ENCODE results near the gene RAB3C.
"Not testable (repeated sequence)": the region's sequence is repeated elsewhere in the genome, so short reads cannot be mapped to it uniquely, and the experiment has no call there.

The RAB3C gene

DNA sequence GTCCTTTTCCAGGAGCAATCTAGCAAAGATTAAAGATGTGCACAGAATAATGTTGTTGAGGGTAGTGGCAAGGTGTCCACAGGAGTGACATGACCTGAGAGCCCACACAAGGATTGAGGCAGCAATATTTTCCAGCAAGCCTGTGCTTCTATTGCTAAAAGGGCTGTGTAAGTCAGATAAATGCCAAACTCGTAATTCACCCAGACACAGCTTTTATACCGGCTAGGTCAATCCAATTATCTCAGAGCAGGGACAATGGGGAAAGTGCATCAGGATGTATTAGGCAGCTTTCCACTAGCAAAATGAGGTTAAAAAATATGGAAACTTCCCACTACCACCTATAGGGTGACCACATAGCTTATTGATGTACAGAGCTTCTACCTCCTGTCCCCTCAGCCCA lies 34.8 kb upstream of the RAB3C start:
- TF ChIP-seq, protein P1, sequence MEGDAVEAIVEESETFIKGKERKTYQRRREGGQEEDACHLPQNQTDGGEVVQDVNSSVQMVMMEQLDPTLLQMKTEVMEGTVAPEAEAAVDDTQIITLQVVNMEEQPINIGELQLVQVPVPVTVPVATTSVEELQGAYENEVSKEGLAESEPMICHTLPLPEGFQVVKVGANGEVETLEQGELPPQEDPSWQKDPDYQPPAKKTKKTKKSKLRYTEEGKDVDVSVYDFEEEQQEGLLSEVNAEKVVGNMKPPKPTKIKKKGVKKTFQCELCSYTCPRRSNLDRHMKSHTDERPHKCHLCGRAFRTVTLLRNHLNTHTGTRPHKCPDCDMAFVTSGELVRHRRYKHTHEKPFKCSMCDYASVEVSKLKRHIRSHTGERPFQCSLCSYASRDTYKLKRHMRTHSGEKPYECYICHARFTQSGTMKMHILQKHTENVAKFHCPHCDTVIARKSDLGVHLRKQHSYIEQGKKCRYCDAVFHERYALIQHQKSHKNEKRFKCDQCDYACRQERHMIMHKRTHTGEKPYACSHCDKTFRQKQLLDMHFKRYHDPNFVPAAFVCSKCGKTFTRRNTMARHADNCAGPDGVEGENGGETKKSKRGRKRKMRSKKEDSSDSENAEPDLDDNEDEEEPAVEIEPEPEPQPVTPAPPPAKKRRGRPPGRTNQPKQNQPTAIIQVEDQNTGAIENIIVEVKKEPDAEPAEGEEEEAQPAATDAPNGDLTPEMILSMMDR (IDR thresholded peaks at IDR 0.05; ENCODE audit: insufficient read depth, low read depth, low read length, missing control alignments): no peak
- DNase-seq (ENCODE audit: low read depth): no peak

DNA sequence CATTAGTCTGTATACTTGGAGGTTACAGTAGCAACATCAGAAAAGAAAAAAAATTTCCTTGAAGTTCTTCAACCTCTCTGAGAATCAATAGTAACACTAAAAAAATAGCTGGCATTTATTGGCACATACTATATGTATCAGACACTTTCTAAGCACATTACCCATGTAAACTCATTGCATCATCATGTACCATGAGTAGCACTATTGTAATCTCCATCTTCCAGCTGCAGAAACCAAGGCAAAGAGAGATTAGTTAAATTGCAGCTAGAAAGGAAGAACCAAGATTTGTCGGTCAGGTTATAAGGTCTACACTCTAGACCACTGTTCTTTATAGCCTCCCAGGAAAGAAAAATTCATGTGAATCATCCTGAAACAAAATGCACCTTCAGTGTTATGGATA lies 31.4 kb upstream of the RAB3C start:
- H3K4me3 ChIP-seq (ENCODE audit: low read length): no peak overlapping the region
- peak; percentile 5 for DNase-seq (ENCODE audit: low read depth)
- TF ChIP-seq, protein P1 (IDR thresholded peaks at IDR 0.05; ENCODE audit: insufficient read depth, low read depth, low read length, missing control alignments): no peak

More for the DNA sequence above, 34.8 kb upstream of the RAB3C start:
- H3K4me3 ChIP-seq (ENCODE audit: low read length): no peak overlapping the region

DNA sequence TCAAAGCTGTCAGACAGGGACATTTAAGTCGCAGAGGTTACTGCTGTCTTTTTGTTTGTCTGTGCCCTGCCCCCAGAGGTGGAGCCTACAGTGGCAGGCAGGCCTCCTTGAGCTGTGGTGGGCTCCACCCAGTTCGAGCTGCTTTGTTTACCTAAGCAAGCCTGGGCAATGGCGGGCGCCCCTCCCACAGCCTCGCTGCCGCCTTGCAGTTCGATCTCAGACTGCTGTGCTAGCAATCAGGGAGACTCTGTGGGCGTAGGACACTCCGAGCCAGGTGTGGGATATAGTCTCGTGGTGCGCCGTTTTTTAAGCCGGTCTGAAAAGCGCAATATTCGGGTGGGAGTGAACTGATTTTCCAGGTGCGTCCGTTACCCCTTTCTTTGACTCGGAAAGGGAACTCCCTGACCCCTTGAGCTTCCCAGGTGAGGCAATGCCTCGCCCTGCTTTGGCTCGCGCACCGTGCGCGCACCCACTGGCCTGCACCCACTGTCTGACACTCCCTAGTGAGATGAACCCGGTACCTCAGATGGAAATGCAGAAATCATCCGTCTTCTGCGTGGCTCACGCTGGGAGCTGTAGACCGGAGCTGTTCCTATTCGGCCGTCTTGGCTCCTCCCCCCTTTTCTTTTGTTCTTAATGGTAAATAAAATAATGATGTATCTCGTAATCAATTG lies 25.1 kb upstream of the RAB3C start:
- not testable (repeated sequence) for H3K4me3 ChIP-seq (ENCODE audit: low read length); DNase-seq (ENCODE audit: low read depth)

DNA sequence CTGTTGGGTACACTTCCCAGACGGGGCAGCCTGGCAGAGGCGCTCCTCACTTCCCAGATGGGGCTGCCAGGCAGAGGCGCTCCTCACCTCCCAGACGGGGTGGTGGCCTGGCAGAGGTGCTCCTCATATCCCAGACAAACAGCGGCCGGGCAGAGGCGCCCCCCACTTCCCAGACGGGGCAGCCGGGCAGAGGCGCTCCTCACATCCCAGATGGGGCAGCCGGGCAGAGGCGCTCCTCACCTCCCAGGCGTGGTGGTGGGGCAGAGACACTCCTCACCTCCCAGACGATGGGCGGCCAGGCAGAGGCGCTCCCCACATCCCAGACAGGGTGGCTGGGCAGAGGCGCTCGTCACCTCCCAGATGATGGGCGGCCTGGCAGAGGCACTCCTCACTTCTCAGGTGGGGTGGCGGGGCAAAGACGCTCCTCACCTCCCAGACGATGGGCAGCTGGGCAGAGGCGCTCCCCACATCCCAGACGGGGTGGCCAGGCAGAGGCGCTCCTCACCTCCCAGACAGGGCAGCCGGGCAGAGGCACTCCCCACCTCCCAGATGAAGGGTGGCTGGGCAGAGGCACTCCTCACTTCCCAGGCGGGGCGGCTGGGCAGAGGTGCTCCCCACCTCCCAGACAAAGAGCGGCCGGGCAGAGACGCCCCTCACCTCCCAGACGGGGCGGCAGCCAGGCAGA lies 19.7 kb upstream of the RAB3C start:
- H3K4me3 ChIP-seq (ENCODE audit: low read length); DNase-seq (ENCODE audit: low read depth): not testable (repeated sequence)

DNA sequence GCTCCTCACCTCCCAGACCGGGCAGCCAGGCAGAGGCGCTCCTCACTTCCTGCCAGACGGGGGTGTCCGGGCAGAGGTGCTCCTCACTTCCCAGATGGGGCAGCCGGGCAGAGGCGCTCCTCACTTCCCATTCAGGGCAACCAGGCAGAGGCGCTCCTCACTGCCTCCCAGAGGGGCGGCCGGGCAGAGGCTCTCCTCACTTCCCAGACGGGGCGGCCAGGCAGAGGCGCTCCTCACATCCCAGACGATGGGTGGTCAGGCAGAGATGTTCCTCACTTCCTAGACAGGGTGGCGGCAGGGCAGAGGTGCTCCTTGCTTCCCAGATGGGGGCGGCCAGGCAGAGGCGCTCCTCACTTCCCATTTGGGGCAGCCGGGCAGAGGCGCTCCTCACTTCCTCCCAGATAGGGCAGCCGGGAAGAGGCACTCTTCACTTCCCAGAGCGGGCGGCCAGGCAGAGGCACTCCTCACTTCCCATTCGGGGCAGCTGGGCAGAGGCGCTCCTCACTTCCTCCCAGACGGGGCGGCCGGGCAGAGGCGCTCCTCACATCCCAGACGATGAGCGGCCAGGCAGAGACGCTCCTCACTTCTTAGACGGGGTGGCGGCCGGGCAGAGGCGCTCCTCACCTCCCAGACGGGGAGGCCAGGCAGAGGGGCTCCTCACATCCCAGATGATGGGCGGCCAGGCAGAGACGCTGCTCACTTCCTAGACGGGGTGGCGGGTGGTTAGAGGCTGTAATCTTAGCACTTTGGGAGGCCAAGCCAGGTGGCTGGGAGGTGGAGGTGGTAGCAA lies 18.6 kb upstream of the RAB3C start:
- not testable (repeated sequence) for DNase-seq (ENCODE audit: low read depth)

DNA sequence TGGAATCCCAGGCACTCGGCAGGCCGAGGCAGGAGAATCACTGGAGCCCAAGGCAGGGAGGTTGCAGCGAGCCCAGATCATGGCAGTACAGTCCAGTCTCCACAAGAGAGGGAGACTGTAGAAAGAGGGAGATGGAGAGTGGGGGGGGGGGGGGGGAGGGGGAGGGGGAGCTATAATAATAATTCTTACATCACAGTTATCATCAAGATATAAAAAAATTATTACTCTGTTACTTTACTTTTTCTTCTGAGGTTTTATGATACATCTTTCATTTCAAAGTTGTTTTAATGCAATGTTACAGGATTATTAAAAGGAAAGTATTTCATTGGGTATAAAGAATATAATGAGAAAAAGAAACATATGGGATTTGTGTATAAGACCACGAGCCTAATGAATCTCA lies 17.8 kb upstream of the RAB3C start:
- no peak for DNase-seq (ENCODE audit: low read depth)
- no peak overlapping the region for H3K4me3 ChIP-seq (ENCODE audit: low read length)
- TF ChIP-seq, protein P1 (IDR thresholded peaks at IDR 0.05; ENCODE audit: insufficient read depth, low read depth, low read length, missing control alignments): no peak

More for the DNA sequence above, 18.6 kb upstream of the RAB3C start:
- not testable (repeated sequence) for H3K4me3 ChIP-seq (ENCODE audit: low read length)

DNA sequence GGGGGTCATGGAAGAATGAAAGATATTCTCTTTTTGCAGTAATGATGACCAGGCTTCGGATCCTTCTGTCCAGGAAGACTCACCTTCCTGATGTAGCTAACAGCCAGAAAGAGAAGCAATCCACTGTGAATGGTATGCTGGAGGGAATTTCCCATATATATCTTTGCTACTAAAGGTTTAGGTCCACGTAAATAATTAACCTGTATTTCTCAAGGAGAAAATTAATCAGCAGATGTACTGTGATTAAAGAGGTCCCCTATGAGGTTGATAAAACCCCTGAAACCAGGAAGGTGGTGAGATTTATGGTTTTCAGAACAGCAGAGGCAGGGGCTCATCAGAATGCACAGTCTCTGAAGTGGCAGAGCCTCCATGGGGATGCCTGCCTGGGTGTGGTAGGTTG lies 11.4 kb upstream of the RAB3C start:
- TF ChIP-seq, protein P1 (IDR thresholded peaks at IDR 0.05; ENCODE audit: insufficient read depth, low read depth, low read length, missing control alignments): no peak
- H3K4me3 ChIP-seq (ENCODE audit: low read length): no peak overlapping the region
- DNase-seq (ENCODE audit: low read depth): no peak

DNA sequence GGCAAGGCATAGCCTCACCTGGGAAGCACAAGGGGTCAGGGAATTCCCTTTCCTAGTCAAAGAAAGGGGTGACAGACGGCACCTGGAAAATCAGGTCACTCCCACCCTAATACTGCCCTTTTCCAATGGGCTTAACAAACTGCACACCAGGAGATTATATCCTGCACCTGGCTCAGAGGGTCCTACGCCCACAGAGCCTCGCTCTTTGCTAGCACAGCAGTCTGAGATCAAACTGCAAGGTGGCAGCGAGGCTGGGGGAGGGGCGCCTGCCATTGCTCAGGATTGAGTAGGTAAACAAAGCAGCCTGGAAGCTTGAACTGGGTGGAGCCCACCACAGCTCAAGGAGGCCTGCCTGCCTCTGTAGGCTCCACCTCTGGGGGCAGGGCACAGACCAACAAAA lies 9.9 kb upstream of the RAB3C start:
- not testable (repeated sequence) for DNase-seq (ENCODE audit: low read depth); H3K4me3 ChIP-seq (ENCODE audit: low read length)

DNA sequence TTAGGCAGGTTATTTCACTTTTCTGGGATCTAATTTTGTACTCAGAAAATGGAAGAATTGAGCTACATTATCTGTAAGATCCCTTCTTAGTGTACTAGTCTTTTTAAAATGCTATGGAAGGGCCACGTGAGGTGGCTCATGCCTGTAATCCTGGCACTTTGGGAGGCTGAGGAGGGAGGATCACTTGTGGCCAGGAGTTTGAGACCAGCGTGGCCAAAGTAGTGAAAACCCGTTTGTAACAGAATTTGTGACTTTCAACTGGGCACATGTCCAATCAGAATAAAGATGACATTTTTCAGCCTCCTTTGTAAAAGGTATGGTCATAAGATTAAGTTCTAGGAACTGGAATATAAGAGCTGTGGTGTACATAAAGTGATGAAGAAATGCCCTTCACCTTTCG lies 3.1 kb upstream of the RAB3C start:
- TF ChIP-seq, protein P1 (IDR thresholded peaks at IDR 0.05; ENCODE audit: insufficient read depth, low read depth, low read length, missing control alignments): no peak
- no peak overlapping the region for H3K4me3 ChIP-seq (ENCODE audit: low read length)
- DNase-seq (ENCODE audit: low read depth): no peak

Measured in epithelial cell of esophagus (primary cell).